H1 (cell line): ENCODE measurements around the gene PEX26. TPM values are rescaled to one million over a fixed set of nuclear protein-coding genes. Genes with fewer than 3 reads are reported as not detected.

ENCODE experiments used
- CTCF ChIA-PET: fragments of 300-600 bp; sonication (Branson Sonifier 250); formaldehyde crosslinking; loops from one replicate; lab custom pipeline; 2021; ENCODE audit not compliant: partially characterized antibody; lab: Charles Lee
- POLR2A ChIA-PET: fragments of 300-600 bp; sonication (Branson Sonifier 250); formaldehyde crosslinking; loops from one replicate; lab custom pipeline; 2021; ENCODE audit warnings: inconsistent platforms; ENCODE audit not compliant: partially characterized antibody; lab: Charles Lee
- DNase-seq, 2 experiments: peaks; one replicate each; pipeline versions ENCODE4 v3.0.0 to v3.0.0-alpha.2; 2010 to 2022; ENCODE audit warnings: low spot score in 2 of 2, low read depth in 1 of 2, mixed read lengths in 1 of 2
- FAIRE-seq: peaks from 2 replicates; lab custom pipeline; 2011; peaks lifted over from hg19 to GRCh38; lab: Jason Lieb, UNC
- H2AFZ ChIP-seq: 2 replicates; pipeline ENCODE4 v1.8.1; 2012; ENCODE audit warnings: low read length, inconsistent platforms
- H2AK5ac ChIP-seq: 2 replicates; pipeline ENCODE4 v1.6.1; 2013; ENCODE audit warnings: low read depth, low read length
- H2BK120ac ChIP-seq: replicated peaks from 2 replicates; pipeline ENCODE3; 2013; ENCODE audit warnings: low read depth, low read length, inconsistent platforms
- H2BK12ac ChIP-seq: 2 replicates; pipeline ENCODE4 v1.6.1; 2013; ENCODE audit warnings: low read depth, low read length
- H2BK15ac ChIP-seq: 2 replicates; pipeline ENCODE4 v1.6.1; 2013; ENCODE audit warnings: low read length
- H2BK20ac ChIP-seq: 2 replicates; pipeline ENCODE4 v1.6.1; 2013; ENCODE audit warnings: low read length
- H2BK5ac ChIP-seq: 2 replicates; pipeline ENCODE4 v1.6.1; 2013; ENCODE audit warnings: low read depth, low read length
- H3K14ac ChIP-seq: 2 replicates; pipeline ENCODE4 v1.6.1; 2013; ENCODE audit warnings: inconsistent platforms; ENCODE audit not compliant: insufficient read length
- H3K18ac ChIP-seq: 2 replicates; pipeline ENCODE4 v1.6.1; 2013; ENCODE audit warnings: low read length; ENCODE audit errors: extremely low read depth
- H3K23ac ChIP-seq: 2 replicates; pipeline ENCODE4 v1.6.1; 2013; ENCODE audit warnings: inconsistent platforms; ENCODE audit not compliant: insufficient read length
- H3K23me2 ChIP-seq: 2 replicates; pipeline ENCODE4 v1.6.1; 2013; ENCODE audit warnings: low read depth, low read length
- H3K27ac ChIP-seq: 2 replicates; pipeline ENCODE4 v1.6.1; 2011; ENCODE audit warnings: low read depth, low read length, inconsistent platforms
- H3K27me3 ChIP-seq, 4 experiments: replicated peaks in 1 of 4; 1 replicate in 1 of 4; 2 replicates in 3 of 4; pipeline versions ENCODE4 v1.6.1 to v1.8.1; 2011 to 2013; ENCODE audit warnings: low read length in 3 of 4, mild to moderate bottlenecking in 3 of 4, inconsistent platforms in 2 of 4, mixed read lengths in 2 of 4, moderate library complexity in 1 of 4; ENCODE audit not compliant: control insufficient read depth in 3 of 4, insufficient read depth in 3 of 4; ENCODE audit errors: extremely low read depth in 1 of 4
- H3K36me3 ChIP-seq, 4 experiments: 2 replicates each; pipeline versions ENCODE4 v1.6.1 to v1.8.1; 2011 to 2013; ENCODE audit warnings: mild to moderate bottlenecking in 4 of 4, low read length in 3 of 4, moderate library complexity in 2 of 4, control low read depth in 1 of 4, inconsistent platforms in 1 of 4; ENCODE audit not compliant: insufficient read depth in 4 of 4, control insufficient read depth in 2 of 4
- H3K4ac ChIP-seq: replicated peaks from 2 replicates; pipeline ENCODE3; 2013; ENCODE audit warnings: low read length, low read depth, mixed read lengths, inconsistent platforms; ENCODE audit not compliant: insufficient read length
- H3K4me1 ChIP-seq, 4 experiments: replicated peaks in 1 of 4; 1 replicate in 1 of 4; 2 replicates in 3 of 4; pipeline versions ENCODE4 v1.6.1 to v1.8.1; 2011 to 2013; ENCODE audit warnings: low read length in 3 of 4, inconsistent platforms in 2 of 4, mixed read lengths in 1 of 4; ENCODE audit not compliant: insufficient read depth in 4 of 4, control insufficient read depth in 3 of 4
- H3K4me2 ChIP-seq, 2 experiments: 2 replicates each; pipeline versions ENCODE4 v1.6.1 to v1.8.1; 2011 to 2013; ENCODE audit warnings: low read depth in 2 of 2, low read length in 2 of 2, control low read depth in 1 of 2, inconsistent platforms in 1 of 2, mild to moderate bottlenecking in 1 of 2; ENCODE audit not compliant: insufficient read depth in 1 of 2
- H3K4me3 ChIP-seq, 4 experiments: fragments of 200-600, 300-600 bp in 1 of 4; sonication (generic), shearing (Covaris generic), sonication (Bioruptor Twin) in 1 of 4; 2 replicates each; pipeline versions ENCODE4 v1.5.1 to v1.8.1; 2011 to 2016; ENCODE audit warnings: low read length in 4 of 4, low read depth in 3 of 4, control low read depth in 2 of 4, inconsistent platforms in 2 of 4, mild to moderate bottlenecking in 2 of 4, mixed read lengths in 1 of 4, moderate library complexity in 1 of 4; ENCODE audit not compliant: insufficient read depth in 2 of 4; ENCODE audit errors: extremely low read depth in 1 of 4
- H3K56ac ChIP-seq: replicated peaks from 2 replicates; pipeline ENCODE3; 2013; ENCODE audit warnings: low read depth, mild to moderate bottlenecking, mixed read lengths, low read length, inconsistent platforms; ENCODE audit not compliant: insufficient read length
- H3K79me1 ChIP-seq: 2 replicates; pipeline ENCODE4 v1.6.1; 2013; ENCODE audit warnings: low read depth, low read length, control low read depth
- H3K79me2 ChIP-seq, 2 experiments: 2 replicates each; pipeline versions ENCODE4 v1.6.1 to v1.8.1; 2012 to 2013; ENCODE audit warnings: low read length in 2 of 2, mild to moderate bottlenecking in 2 of 2, inconsistent platforms in 1 of 2; ENCODE audit not compliant: insufficient read depth in 2 of 2, control insufficient read depth in 1 of 2
- H3K9ac ChIP-seq, 4 experiments: replicated peaks in 1 of 4; 1 replicate in 1 of 4; 2 replicates in 3 of 4; pipeline versions ENCODE4 v1.6.1 to v1.8.1; 2011 to 2013; ENCODE audit warnings: low read depth in 3 of 4, low read length in 3 of 4, control low read depth in 2 of 4, mild to moderate bottlenecking in 2 of 4, moderate library complexity in 2 of 4, inconsistent platforms in 1 of 4; ENCODE audit errors: extremely low read depth in 1 of 4
- H3K9me3 ChIP-seq, 2 experiments: 2 replicates each; pipeline versions ENCODE4 v1.6.1 to v1.8.1; 2012 to 2013; ENCODE audit warnings: mild to moderate bottlenecking in 2 of 2, moderate library complexity in 2 of 2, control low read depth in 1 of 2, inconsistent platforms in 1 of 2, low read depth in 1 of 2, low read length in 1 of 2, mixed read lengths in 1 of 2; ENCODE audit not compliant: insufficient read depth in 2 of 2
- H4K20me1 ChIP-seq, 2 experiments: replicated peaks in 1 of 2; 2 replicates each; pipeline versions ENCODE3 to v1.8.1; 2011 to 2013; ENCODE audit warnings: inconsistent platforms in 2 of 2, low read length in 2 of 2, mild to moderate bottlenecking in 1 of 2; ENCODE audit not compliant: insufficient read depth in 2 of 2, control insufficient read depth in 1 of 2
- H4K5ac ChIP-seq: 2 replicates; pipeline ENCODE4 v1.6.1; 2013; ENCODE audit warnings: low read length, low read depth, mixed read lengths, inconsistent platforms; ENCODE audit not compliant: insufficient read length
- H4K8ac ChIP-seq: 2 replicates; pipeline ENCODE4 v1.8.0; 2013; ENCODE audit warnings: mild to moderate bottlenecking, moderate library complexity, low read length, inconsistent platforms; ENCODE audit not compliant: insufficient read depth; ENCODE audit errors: extremely low read depth
- H4K91ac ChIP-seq: replicated peaks from 2 replicates; pipeline ENCODE3; 2013; ENCODE audit warnings: low read length, mixed read lengths, inconsistent platforms; ENCODE audit not compliant: insufficient read length
- ASH2L ChIP-seq: fragments of 200-600, 300-600 bp; sonication (generic); IDR thresholded peaks from one replicate; pipeline ENCODE4 v1.7.1; 2017; ENCODE audit warnings: low read length
- BCL11A ChIP-seq, 2 experiments: IDR thresholded peaks; one replicate each; pipeline ENCODE4 v1.6.1; 2011; ENCODE audit warnings: low read depth in 2 of 2, low read length in 2 of 2, mild to moderate bottlenecking in 2 of 2
- CBX8 ChIP-seq: fragments of 300-800, 300-1000 bp; sonication (generic); IDR thresholded peaks from 2 replicates; pipeline ENCODE4 v1.7.1; 2016; ENCODE audit warnings: low read depth, low read length, borderline replicate concordance
- EGR1 ChIP-seq: IDR thresholded peaks from 2 replicates; pipeline ENCODE4 v1.6.1; 2011; ENCODE audit warnings: low read depth, low read length, borderline replicate concordance
- EZH2 ChIP-seq: fragments of 200-600 bp; sonication (generic); IDR thresholded peaks from 2 replicates; pipeline ENCODE4 v1.7.1; 2012; ENCODE audit warnings: low read depth, mild to moderate bottlenecking, moderate library complexity, low read length, inconsistent platforms; ENCODE audit not compliant: severe bottlenecking
- FOSL1 ChIP-seq: IDR thresholded peaks from 2 replicates; pipeline ENCODE4 v1.6.1; 2011; ENCODE audit warnings: mild to moderate bottlenecking, low read depth, low read length, moderate library complexity; ENCODE audit not compliant: insufficient read depth
- GABPA ChIP-seq: IDR thresholded peaks from 2 replicates; pipeline ENCODE4 v1.6.1; 2011; ENCODE audit warnings: mild to moderate bottlenecking, low read length, moderate library complexity, borderline replicate concordance; ENCODE audit not compliant: insufficient read depth
- GTF2F1 ChIP-seq: IDR thresholded peaks from 2 replicates; pipeline ENCODE4 v1.6.1; 2012; ENCODE audit warnings: low read depth, low read length, improper control_type of control experiment, borderline replicate concordance
- MAFK ChIP-seq: IDR thresholded peaks from 2 replicates; pipeline ENCODE4 v1.6.1; 2012; ENCODE audit warnings: low read depth, mild to moderate bottlenecking, improper control_type of control experiment, low read length
- RBBP5 ChIP-seq: IDR thresholded peaks from 2 replicates; pipeline ENCODE4 v1.7.1; 2012; ENCODE audit warnings: low read depth, mild to moderate bottlenecking, inconsistent platforms, low read length, moderate library complexity, borderline replicate concordance
- SAP30 ChIP-seq: fragments of 300-600 bp; sonication (generic); IDR thresholded peaks from 2 replicates; pipeline ENCODE4 v1.7.1; 2012; ENCODE audit warnings: low read length, moderate library complexity, mild to moderate bottlenecking, inconsistent platforms; ENCODE audit not compliant: insufficient read depth, insufficient replicate concordance
- SIX5 ChIP-seq: IDR thresholded peaks from 2 replicates; pipeline ENCODE4 v1.6.1; 2011; ENCODE audit warnings: mild to moderate bottlenecking, low read depth, low read length
- SP1 ChIP-seq: IDR thresholded peaks from 2 replicates; pipeline ENCODE4 v1.6.1; 2011; ENCODE audit warnings: low read depth, low read length
- WGBS, 2 experiments: shearing (Covaris generic) in 1 of 2; methylation state at CpG; one replicate each; pipeline versions ENCODE4 v1.1.6 to v1.1.7; 2013 to 2015; ENCODE audit warnings: low lambda C conversion rate in 2 of 2, mixed read lengths in 2 of 2, inconsistent platforms in 1 of 2, low coverage in 1 of 2, missing lambda C conversion rate in 1 of 2; ENCODE audit not compliant: insufficient replicate concordance in 2 of 2, insufficient coverage in 1 of 2, insufficient read length in 1 of 2; ENCODE audit errors: extremely low coverage in 1 of 2, missing lambda C conversion rate in 1 of 2; 5-methylcytosine and 5-hydroxymethylcytosine counted together
- polyA plus RNA-seq, 7 experiments: library from polyadenylated mRNA; depleted of rRNA in 3 of 7; stranded (reverse) in 5 of 7; unstranded in 2 of 7; fragments of >200 nt in 5 of 7; fragments of 200-250 nt in 2 of 7; gene quantifications; 1 replicate in 5 of 7; 2 replicates in 1 of 7; 4 replicates in 1 of 7; pipeline versions ENCODE4 v1.2.1 to v1.2.3, GENCODE V29; 2011 to 2013; ENCODE audit warnings: missing spikeins in 2 of 7, mixed read lengths in 2 of 7
- total RNA-seq: library from RNA; stranded (reverse); fragmentation: NEBNext Ultra II Directional; extraction: Animal tissue kit (Norgen Biotek cat#: 25700); gene quantifications from 2 replicates; pipeline ENCODE4 v1.2.1, GENCODE V29; 2021

The PEX26 gene
- total and polyA plus RNA-seq, 2 of the 8 experiments (the other 6 are each of a cell fraction or from before 2014, with no cell fraction given): 33.1 to 49.0 TPM

DNA sequence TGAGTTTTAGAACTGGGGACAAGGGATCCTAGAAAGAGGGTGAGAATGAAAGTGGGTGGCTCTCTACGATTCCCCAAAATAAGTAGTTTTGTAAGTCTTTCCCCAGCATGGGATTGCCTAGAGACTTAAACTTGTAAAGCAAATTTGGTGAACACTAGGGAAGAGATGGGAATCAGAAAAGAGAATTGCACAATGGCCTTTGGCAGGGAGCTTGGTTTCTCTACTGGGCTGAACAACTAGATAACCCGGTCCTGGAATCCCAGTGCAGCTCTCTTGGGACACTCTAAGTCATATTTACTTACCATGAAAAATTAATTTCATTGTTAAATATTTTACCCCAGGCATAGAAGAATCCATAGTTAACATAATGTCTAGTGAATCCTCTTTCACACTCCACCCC is 55.7 kb downstream of the PEX26 start:
- no peak overlapping the region for H3K4me3 ChIP-seq
- H3K27me3 ChIP-seq: no peaks in the 10 kb centered on the region
- H2BK5ac ChIP-seq: no peak overlapping the region
- no peak overlapping the region for H2BK12ac ChIP-seq
- TF ChIP-seq ASH2L: no peak
- TF ChIP-seq RBBP5: no peak
- TF ChIP-seq GABPA: no peak
- TF ChIP-seq BCL11A (IDR thresholded peaks at IDR 0.05; ENCODE audit: low read depth in 2 of 2, low read length in 2 of 2): no peak
- no peak for TF ChIP-seq MAFK
- TF ChIP-seq EGR1: no peak
- no peak for TF ChIP-seq SIX5
- TF ChIP-seq FOSL1: no peak
- TF ChIP-seq GTF2F1: no peak
- TF ChIP-seq CBX8: no peak
- no peak for TF ChIP-seq EZH2
- no peak for TF ChIP-seq SP1
- no peak for TF ChIP-seq SAP30
- no peaks in the 10 kb centered on the region for H4K20me1 ChIP-seq
- H3K36me3 ChIP-seq: no peaks in the 10 kb centered on the region
- H4K8ac ChIP-seq: no peak overlapping the region
- no peak overlapping the region for H2BK15ac ChIP-seq
- no peak overlapping the region for H3K4ac ChIP-seq
- H3K56ac ChIP-seq: no peak overlapping the region
- H2AK5ac ChIP-seq: no peak overlapping the region
- WGBS, 2 experiments: 83% methylated on average over 2 of the region's 2 CpGs; no CpG with 5 or more reads in 1 of the 2 experiments
- no peaks in the 10 kb centered on the region for H3K4me1 ChIP-seq
- H3K14ac ChIP-seq: no peak overlapping the region
- no peak overlapping the region for H4K91ac ChIP-seq
- no peak overlapping the region for H2AFZ ChIP-seq
- H3K23me2 ChIP-seq: no peaks in the 10 kb centered on the region
- no peak overlapping the region for H2BK20ac ChIP-seq
- H3K23ac ChIP-seq: no peak overlapping the region
- no peak overlapping the region for H4K5ac ChIP-seq
- no peaks in the 10 kb centered on the region for H3K79me2 ChIP-seq
- DNase-seq: no peak
- no peak for FAIRE-seq
- no peak overlapping the region for H3K9ac ChIP-seq
- ChIA-PET CTCF (interaction anchor here (1.0 to 1.8 kb wide), 2 partner anchors 8 to 12 kb away, joined by 3 to 5 read pairs; no protein-coding TSS in a partner anchor), POLR2A (no interaction called here)
- H3K27ac ChIP-seq: no peak overlapping the region
- no peak overlapping the region for H2BK120ac ChIP-seq
- no peaks in the 10 kb centered on the region for H3K9me3 ChIP-seq
- H3K4me2 ChIP-seq: no peak overlapping the region
- no peak overlapping the region for H3K18ac ChIP-seq
- no peaks in the 10 kb centered on the region for H3K79me1 ChIP-seq
